ENCODE measurements around the gene WFS1.

WFS1 gene

DNA sequence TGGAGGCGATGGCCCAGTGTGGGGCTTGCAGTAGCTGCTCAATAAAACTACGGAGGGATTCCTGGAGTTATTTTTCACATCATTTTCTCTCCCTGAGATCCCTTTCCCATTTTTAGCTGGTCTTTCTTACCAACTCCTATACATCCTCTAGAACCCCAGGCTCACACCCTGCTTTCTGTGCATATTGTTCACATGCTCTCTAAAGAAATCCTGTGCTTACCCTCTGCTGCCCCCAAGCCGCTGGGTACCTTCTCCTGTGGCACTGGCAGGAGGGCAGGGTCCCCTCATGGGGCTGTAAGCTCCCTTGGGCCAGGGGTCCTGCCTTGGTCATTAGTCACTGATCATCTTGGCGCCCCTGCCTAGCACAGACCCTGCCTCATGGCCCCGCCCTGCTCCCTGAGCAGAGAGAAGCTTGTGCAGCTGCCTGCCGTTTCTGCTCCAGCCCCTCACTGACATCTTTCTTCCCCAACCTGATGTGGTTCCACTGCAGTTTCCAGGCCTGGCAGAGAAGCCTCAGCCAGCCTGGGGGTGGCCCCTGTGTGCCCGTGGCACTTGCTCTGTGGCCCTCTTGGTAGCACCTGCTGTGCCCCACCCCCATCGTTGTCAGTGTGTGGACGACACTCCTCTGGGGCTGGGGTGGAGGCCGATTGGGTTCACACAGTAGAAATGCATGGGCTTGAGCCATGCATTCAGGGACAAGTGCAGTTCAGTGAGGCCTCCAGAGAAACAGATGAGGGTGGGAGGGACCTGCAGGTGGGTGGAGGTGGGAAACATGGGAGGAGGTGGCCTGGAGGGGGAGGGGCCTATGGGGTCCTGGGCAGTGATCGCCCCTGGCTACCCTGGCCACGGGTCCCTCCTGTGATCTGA lies 69.5 kb downstream of the WFS1 start:
- Histone ChIP-seq H2AFZ (ENCODE audit: low read depth, low read length, severe bottlenecking) (no peak overlapping the region), H3K36me3 (ENCODE audit: low read length) (no peaks in the 10 kb centered on the region), H3K27ac (ENCODE audit: low read depth, low read length) (no peak overlapping the region), H3K9ac (ENCODE audit: low read length) (no peak overlapping the region), H3K4me2 (ENCODE audit: low read depth, low read length, poor library complexity, severe bottlenecking) (no peak overlapping the region), H3K4me3 (ENCODE audit: insufficient read depth, low read length, poor library complexity, severe bottlenecking) (no peak overlapping the region), H3K9me3 (ENCODE audit: insufficient read depth, low read length) (no peaks in the 10 kb centered on the region), H3K79me2 (ENCODE audit: insufficient read depth, low read length) (no peaks in the 10 kb centered on the region), H3K27me3 (ENCODE audit: low read length) (no peaks in the 10 kb centered on the region), H3K9me2 (replicated peaks; ENCODE audit: insufficient read depth, low read length) (no peaks in the 10 kb centered on the region), H4K20me1 (ENCODE audit: low read depth, low read length) (no peaks in the 10 kb centered on the region), H3F3A (ENCODE audit: insufficient read depth) (no peaks in the 10 kb centered on the region)
- TF ChIP-seq EZH2phosphoT487 (conservative IDR thresholded peaks at IDR 0.05; ENCODE audit: low read length), result no peak
- TF ChIP-seq, protein P1, sequence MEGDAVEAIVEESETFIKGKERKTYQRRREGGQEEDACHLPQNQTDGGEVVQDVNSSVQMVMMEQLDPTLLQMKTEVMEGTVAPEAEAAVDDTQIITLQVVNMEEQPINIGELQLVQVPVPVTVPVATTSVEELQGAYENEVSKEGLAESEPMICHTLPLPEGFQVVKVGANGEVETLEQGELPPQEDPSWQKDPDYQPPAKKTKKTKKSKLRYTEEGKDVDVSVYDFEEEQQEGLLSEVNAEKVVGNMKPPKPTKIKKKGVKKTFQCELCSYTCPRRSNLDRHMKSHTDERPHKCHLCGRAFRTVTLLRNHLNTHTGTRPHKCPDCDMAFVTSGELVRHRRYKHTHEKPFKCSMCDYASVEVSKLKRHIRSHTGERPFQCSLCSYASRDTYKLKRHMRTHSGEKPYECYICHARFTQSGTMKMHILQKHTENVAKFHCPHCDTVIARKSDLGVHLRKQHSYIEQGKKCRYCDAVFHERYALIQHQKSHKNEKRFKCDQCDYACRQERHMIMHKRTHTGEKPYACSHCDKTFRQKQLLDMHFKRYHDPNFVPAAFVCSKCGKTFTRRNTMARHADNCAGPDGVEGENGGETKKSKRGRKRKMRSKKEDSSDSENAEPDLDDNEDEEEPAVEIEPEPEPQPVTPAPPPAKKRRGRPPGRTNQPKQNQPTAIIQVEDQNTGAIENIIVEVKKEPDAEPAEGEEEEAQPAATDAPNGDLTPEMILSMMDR (IDR thresholded peaks at IDR 0.05; ENCODE audit: insufficient read depth, low read length, poor library complexity, severe bottlenecking), result no peak

DNA sequence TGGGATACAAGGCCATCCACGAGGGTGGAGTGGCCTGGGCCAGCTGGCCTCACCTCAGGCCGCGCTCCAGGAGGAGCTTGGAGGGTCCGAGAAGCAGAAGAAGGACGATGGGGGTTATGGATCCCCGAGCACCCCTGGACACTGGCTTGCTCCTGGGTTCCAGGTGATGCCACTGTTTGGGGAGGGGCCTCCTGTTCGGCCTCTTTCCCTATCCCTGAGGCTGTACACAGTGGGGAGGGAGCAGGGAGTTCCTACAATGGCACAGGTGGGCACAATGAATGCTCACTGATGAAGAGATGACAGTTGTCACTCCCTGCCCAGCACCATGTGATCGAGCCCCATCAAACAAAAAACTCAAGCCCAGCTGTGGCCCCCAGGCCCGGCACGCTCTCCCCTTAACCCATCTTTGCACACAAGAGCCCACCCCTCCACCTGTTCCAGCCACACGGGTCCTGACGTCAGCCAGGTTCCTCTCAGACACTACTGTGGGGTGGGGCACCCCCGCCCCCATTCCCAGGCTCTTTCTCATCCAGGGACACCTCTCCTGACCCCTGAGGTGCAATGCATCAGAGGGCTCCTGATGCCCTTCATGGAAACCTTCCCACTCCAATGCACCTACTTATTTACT lies 70.3 kb downstream of the WFS1 start:
- H2AFZ ChIP-seq (ENCODE audit: low read depth, low read length, severe bottlenecking), result no peak overlapping the region
- H3K9me3 ChIP-seq (ENCODE audit: insufficient read depth, low read length), result no peaks in the 10 kb centered on the region
- no peaks in the 10 kb centered on the region for H3K36me3 ChIP-seq (ENCODE audit: low read length)
- no peak overlapping the region for H3K4me2 ChIP-seq (ENCODE audit: low read depth, low read length, poor library complexity, severe bottlenecking)
- H3K27ac ChIP-seq (ENCODE audit: low read depth, low read length), result no peak overlapping the region
- no peaks in the 10 kb centered on the region for H3F3A ChIP-seq (ENCODE audit: insufficient read depth)
- no peaks in the 10 kb centered on the region for H3K9me2 ChIP-seq (replicated peaks; ENCODE audit: insufficient read depth, low read length)
- no peaks in the 10 kb centered on the region for H3K27me3 ChIP-seq (ENCODE audit: low read length)
- H3K79me2 ChIP-seq (ENCODE audit: insufficient read depth, low read length), result no peaks in the 10 kb centered on the region
- H3K4me3 ChIP-seq (ENCODE audit: insufficient read depth, low read length, poor library complexity, severe bottlenecking), result no peak overlapping the region
- no peak for TF ChIP-seq EZH2phosphoT487 (conservative IDR thresholded peaks at IDR 0.05; ENCODE audit: low read length)
- no peak overlapping the region for H3K9ac ChIP-seq (ENCODE audit: low read length)
- H4K20me1 ChIP-seq (ENCODE audit: low read depth, low read length), result no peaks in the 10 kb centered on the region

DNA sequence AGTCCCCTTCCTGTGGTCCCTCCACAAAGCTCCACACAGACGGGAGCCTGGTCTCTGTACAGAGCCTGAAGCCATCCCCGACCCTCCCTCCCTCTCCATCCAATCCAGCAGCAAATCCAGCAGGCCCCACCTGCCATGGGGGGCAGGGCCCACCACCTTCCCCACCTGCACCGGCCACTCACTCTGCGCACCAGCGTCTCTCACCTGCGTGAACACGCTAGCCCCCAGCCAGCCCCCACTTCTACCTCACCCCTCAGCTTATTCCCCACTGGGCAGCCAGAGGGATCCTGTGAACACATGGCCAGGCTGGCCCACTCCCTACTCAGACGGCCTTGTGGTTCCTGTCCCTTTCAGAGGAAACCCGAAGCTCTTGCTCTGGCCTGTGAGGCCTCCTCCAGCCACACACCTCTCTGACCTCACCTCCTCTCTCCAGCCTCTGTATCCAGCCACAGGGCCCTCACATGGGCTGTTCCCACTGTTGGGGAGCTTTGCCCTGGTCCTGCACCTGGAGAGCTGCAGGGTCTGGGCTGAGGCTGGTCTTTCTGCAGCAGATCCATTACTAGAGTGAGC lies 70.9 kb downstream of the WFS1 start:
- Histone ChIP-seq H4K20me1 (ENCODE audit: low read depth, low read length) (no peaks in the 10 kb centered on the region), H3K4me2 (ENCODE audit: low read depth, low read length, poor library complexity, severe bottlenecking) (no peak overlapping the region), H3F3A (ENCODE audit: insufficient read depth) (no peaks in the 10 kb centered on the region), H3K9me3 (ENCODE audit: insufficient read depth, low read length) (no peaks in the 10 kb centered on the region), H3K9ac (ENCODE audit: low read length) (no peak overlapping the region), H3K79me2 (ENCODE audit: insufficient read depth, low read length) (no peaks in the 10 kb centered on the region), H3K27ac (ENCODE audit: low read depth, low read length) (no peak overlapping the region), H3K4me3 (ENCODE audit: insufficient read depth, low read length, poor library complexity, severe bottlenecking) (no peak overlapping the region), H3K27me3 (ENCODE audit: low read length) (no peaks in the 10 kb centered on the region), H3K36me3 (ENCODE audit: low read length) (no peaks in the 10 kb centered on the region), H2AFZ (ENCODE audit: low read depth, low read length, severe bottlenecking) (no peak overlapping the region), H3K9me2 (replicated peaks; ENCODE audit: insufficient read depth, low read length) (no peaks in the 10 kb centered on the region)
- no peak for TF ChIP-seq EZH2phosphoT487 (conservative IDR thresholded peaks at IDR 0.05; ENCODE audit: low read length)

DNA sequence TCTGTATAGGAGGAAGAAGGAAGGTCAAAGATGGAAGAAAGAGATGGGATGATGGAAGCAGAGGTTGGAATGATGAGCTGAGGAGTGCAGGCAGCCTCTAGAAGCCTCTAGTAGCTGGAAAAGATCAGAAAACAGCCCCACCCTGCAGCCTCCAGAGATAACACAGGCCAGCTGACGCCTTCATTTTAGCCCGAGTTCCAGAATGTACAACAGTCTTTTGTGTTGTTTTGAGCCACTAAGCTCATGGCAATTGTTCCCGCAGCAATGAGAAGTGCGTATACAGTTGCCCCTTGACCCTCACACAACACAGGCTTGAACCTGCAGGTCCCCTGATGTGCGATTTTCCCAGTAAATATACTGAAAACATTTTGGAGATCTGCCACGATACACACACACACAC lies 72.0 kb downstream of the WFS1 start:
- Histone ChIP-seq H3K79me2 (ENCODE audit: insufficient read depth, low read length) (no peaks in the 10 kb centered on the region), H3K9me2 (replicated peaks; ENCODE audit: insufficient read depth, low read length) (no peaks in the 10 kb centered on the region), H3F3A (ENCODE audit: insufficient read depth) (no peaks in the 10 kb centered on the region), H2AFZ (ENCODE audit: low read depth, low read length, severe bottlenecking) (no peak overlapping the region), H3K4me3 (ENCODE audit: insufficient read depth, low read length, poor library complexity, severe bottlenecking) (no peak overlapping the region), H3K4me2 (ENCODE audit: low read depth, low read length, poor library complexity, severe bottlenecking) (no peak overlapping the region), H3K9me3 (ENCODE audit: insufficient read depth, low read length) (no peaks in the 10 kb centered on the region), H3K36me3 (ENCODE audit: low read length) (no peaks in the 10 kb centered on the region), H4K20me1 (ENCODE audit: low read depth, low read length) (no peaks in the 10 kb centered on the region), H3K27ac (ENCODE audit: low read depth, low read length) (no peak overlapping the region), H3K27me3 (ENCODE audit: low read length) (no peaks in the 10 kb centered on the region), H3K9ac (ENCODE audit: low read length) (no peak overlapping the region)
- TF ChIP-seq EZH2phosphoT487 (conservative IDR thresholded peaks at IDR 0.05; ENCODE audit: low read length), result no peak
- TF ChIP-seq, protein P1 (IDR thresholded peaks at IDR 0.05; ENCODE audit: insufficient read depth, low read length, poor library complexity, severe bottlenecking), result no peak
